Skin epidermis (tissue), 12 donors: ENCODE results near the gene SHCBP1L.

Experiments used
- H3K27ac ChIP-seq, 21 experiments: fragments of 200-600 bp; sonication (generic) in 11 of 21; one replicate each; pipeline ENCODE4 v1.5.0; 2020; ENCODE audit warnings: mild to moderate bottlenecking in 3 of 21, inconsistent platforms in 2 of 21, moderate library complexity in 2 of 21
- H3K4me3 ChIP-seq, 7 experiments: fragments of 200-600 bp; sonication (generic) in 2 of 7; one replicate each; pipeline ENCODE4 v1.5.0; 2020; ENCODE audit warnings: inconsistent platforms in 2 of 7, mild to moderate bottlenecking in 2 of 7, moderate library complexity in 1 of 7

Gene SHCBP1L

GRCh38 chr1:182952677-182953444, at the start of gene SHCBP1L:
Gene SHCBP1L (minus strand): TSS chr1:182953166. CDS start chr1:182953133, 33 bp downstream.
- peak within 1 kb of the TSS; percentile 6 to 38 (median 24) for H3K4me3 ChIP-seq
- no peak within 1 kb of the TSS for H3K27ac ChIP-seq

DNA sequence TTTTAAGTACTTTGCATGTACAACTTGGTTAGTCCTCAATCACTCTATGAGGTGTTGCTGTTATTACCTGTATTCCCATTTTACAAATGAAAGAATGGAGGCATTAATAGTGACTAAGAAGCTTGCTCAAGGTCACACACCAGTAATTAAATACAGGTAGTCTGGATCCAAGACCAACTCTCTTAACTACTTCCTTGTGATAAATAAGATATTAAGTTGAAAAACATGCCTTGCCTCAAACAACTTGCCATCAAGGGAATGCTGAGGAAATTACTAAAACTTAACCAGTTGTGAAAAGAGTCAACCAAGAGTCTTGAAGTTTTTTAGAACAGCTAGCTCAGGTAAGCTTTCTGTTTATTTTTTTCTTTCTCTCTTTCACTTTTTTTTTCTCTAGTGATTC, 49.3 kb upstream of the SHCBP1L start:
- peak overlapping the region in 4 of 21 experiments; percentile 7 to 55 (median 43) for H3K27ac ChIP-seq
- H3K4me3 ChIP-seq = no peak overlapping the region

- Histone ChIP-seq H3K27ac (no peak overlapping the region), H3K4me3 (no peak overlapping the region)
Observed at GRCh38 chr1:183000167-183000962, 47.4 kb upstream of the SHCBP1L start.

GRCh38 chr1:182998482-182998881, 45.5 kb upstream of the SHCBP1L start:
- no peak overlapping the region for H3K27ac ChIP-seq
- H3K4me3 ChIP-seq = no peak overlapping the region

GRCh38 chr1:182996816-182997215, 43.9 kb upstream of the SHCBP1L start:
- no peak overlapping the region for H3K27ac ChIP-seq
- no peak overlapping the region for H3K4me3 ChIP-seq

GRCh38 chr1:182995894-182996293, 42.9 kb upstream of the SHCBP1L start:
- no peak overlapping the region for H3K27ac ChIP-seq

GRCh38 chr1:182993746-182994145, 40.8 kb upstream of the SHCBP1L start:
- H3K4me3 ChIP-seq = no peak overlapping the region
- H3K27ac ChIP-seq = no peak overlapping the region

More at GRCh38 chr1:182995894-182996293, 42.9 kb upstream of the SHCBP1L start:
- H3K4me3 ChIP-seq = no peak overlapping the region

DNA sequence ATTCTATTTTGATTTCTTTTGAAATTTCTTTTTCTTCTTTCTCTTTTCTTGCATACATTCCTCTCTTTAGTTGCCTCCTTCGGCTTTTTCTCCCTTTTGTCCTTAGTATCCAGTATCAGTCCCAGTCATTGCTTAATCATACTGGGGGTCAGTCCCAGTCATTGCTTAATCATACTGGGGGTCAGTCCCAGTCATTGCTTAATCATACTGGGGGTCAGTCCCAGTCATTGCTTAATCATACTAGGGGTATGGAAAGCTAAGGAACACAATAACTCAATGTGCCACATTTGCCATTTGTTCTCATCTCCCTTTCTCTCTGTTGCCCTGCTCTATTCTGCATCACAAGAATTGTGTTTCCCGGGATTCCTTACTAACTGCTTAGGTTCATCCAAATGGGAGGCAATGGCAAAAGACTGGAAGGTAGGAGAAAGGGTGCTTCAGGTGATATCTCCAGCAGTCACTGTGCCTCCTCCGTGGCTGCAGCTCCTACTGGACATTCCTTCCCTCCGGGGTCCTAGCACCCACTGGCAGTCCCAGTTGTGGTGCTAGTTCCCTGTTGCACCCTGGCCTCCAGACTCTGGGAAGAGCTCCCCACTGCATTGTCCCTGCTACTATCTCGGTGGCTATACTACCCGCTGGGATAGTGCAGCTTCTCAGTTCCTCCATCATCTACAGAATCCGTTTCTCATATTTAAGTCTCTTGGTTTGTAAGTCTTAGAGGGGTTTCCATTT, 37.6 kb upstream of the SHCBP1L start:
- Histone ChIP-seq H3K27ac (no peak overlapping the region), H3K4me3 (no peak overlapping the region)

- no peak overlapping the region for H3K4me3 ChIP-seq
- H3K27ac ChIP-seq = no peak overlapping the region
Observed at GRCh38 chr1:182985876-182986275, 32.9 kb upstream of the SHCBP1L start.

DNA sequence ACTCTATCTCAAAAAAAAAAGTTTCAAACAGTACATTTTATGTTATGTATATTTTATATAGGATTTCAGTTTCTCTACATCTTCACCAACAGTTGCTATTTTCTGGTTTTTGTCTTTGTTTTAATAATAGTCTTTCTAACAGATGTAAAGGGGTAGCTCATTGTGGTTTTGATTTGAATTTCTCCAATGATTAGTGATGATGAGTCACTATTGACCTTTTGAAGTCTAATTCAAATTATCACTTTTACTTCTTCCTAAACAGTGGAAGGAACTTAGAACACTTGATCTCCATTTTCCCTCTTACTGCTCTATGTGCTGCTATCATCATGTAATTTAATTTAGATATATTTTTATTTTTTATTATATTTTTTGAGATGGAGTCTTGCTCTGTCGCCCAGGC, 31.7 kb upstream of the SHCBP1L start:
- Histone ChIP-seq H3K27ac (no peak overlapping the region), H3K4me3 (no peak overlapping the region)

- Histone ChIP-seq H3K4me3 (no peak overlapping the region), H3K27ac (no peak overlapping the region)
Observed at GRCh38 chr1:182984138-182984537, 31.2 kb upstream of the SHCBP1L start.

DNA sequence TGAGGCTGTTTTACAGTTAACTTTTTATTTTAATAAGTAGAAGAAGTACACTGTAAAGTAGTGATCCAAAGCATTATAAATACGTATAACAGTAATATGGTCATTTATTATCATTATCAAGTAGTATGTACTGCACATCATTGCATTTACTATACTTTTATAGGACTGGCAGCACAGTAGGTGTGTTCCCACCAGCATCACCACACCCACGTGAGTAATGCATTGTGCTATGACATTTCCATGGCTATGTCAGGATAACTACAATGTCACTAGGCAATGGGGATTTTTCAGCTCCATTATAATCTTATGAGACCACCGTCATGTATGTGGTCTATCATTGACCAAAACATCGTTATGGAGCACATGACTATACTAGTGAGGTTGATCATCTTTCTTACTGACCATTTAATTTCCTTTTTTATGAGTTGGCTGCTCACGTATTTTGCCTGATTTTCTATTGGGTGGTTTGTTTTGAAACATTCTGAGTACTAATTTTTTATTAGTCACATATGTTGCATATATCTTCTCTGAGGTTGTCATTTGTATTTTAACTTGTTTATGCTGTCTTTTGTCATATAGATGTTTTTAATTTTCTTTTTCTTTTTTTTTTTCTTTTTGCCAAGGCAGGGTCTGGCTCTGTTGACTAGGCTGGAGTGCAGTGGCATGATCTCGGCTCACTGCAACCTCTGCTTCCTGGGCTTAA, 25.3 kb upstream of the SHCBP1L start:
- H3K27ac ChIP-seq = no peak overlapping the region

DNA sequence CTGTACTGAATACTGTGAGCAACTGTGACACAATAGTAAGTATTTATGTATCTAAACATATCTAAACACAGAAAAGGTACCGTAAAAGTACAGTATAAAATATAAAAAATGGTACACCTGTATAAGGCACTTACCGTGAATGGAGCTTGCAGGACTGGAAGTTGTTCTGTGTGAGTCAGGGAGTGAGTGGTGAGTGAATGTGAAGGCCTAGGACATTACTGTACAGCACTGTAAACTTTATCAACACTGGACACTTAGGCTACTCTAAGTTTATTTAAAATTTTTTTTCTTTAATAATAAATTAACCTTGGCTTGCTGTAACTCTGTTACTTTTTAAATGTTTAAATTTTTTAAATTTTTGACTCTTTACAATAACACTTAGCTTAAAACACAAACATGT, 24.5 kb upstream of the SHCBP1L start:
- Histone ChIP-seq H3K27ac (no peak overlapping the region), H3K4me3 (no peak overlapping the region)

More for the DNA sequence above, 25.3 kb upstream of the SHCBP1L start:
- no peak overlapping the region for H3K4me3 ChIP-seq

DNA sequence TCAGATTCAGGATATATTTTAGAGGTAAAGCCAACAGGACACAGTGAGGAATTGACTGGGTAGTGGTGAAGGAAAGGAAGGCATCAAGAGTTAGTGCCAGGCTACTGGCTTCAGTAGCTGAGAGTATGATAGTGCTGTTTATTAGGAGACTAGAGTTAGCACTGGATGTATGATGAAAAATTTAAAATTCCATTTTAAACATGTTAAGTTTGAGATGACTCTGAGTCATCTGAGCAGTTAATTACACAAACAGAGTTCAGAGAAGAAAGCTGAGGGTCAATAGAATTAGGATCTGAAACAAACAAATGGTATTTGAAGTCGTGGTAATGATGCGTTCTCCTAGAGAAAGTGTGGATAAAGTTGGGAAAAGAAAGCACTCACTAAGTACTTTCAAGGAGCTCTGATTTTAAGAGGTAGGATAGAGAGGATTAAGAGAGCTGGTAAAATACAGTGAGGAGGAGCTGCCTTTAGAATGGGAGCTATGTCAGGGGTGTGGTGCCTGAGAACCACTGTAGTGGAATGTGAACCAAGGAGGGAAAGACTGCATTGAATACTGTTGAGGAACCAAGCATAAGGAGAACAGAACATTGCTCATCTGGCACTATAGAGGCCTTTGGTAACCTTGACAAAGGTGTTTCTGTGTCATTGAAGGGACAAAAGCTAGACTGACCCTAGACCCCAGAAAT, 21.7 kb upstream of the SHCBP1L start:
- Histone ChIP-seq H3K27ac (no peak overlapping the region), H3K4me3 (no peak overlapping the region)

- Histone ChIP-seq H3K27ac (no peak overlapping the region), H3K4me3 (no peak overlapping the region)
Observed at GRCh38 chr1:182972829-182973228, 19.9 kb upstream of the SHCBP1L start.

DNA sequence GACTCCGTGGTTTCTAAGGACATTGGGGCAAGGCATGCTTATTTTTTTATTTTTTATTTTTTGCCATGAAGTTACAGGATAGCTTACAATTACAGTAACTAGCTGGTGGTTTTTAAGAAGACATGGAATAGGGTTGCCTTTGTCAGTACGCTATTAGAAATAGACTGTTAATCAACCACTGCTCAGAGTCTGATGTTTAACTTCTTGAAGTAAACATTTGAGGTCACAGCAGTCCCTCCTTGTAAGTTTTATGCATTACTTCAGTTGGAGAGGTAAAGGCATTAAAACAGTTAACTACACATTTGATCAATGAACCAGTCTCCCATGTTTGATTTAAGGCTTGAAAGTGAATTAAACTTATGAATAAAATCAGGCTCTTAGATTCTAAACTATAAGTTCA, 19.3 kb upstream of the SHCBP1L start:
- no peak overlapping the region for H3K27ac ChIP-seq
- no peak overlapping the region for H3K4me3 ChIP-seq

DNA sequence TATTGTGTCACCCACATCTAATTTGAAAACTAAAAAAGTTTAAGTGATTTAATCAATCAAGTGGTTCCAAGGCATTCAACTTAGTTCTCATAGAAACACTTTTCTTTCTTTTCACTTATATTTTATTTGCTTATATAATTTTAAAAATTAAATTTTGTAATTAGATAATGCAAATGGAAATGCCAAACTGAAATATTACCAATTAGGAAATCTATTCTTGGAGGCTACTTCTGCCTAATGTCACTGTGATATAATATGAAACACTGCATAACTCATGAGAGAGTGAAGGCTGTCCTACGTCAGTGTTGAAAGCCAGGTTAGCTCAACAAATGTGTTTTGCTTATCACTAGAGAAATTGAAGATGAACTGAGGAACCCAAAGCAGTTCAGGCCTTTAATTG, 18.3 kb upstream of the SHCBP1L start:
- Histone ChIP-seq H3K4me3 (no peak overlapping the region), H3K27ac (no peak overlapping the region)

DNA sequence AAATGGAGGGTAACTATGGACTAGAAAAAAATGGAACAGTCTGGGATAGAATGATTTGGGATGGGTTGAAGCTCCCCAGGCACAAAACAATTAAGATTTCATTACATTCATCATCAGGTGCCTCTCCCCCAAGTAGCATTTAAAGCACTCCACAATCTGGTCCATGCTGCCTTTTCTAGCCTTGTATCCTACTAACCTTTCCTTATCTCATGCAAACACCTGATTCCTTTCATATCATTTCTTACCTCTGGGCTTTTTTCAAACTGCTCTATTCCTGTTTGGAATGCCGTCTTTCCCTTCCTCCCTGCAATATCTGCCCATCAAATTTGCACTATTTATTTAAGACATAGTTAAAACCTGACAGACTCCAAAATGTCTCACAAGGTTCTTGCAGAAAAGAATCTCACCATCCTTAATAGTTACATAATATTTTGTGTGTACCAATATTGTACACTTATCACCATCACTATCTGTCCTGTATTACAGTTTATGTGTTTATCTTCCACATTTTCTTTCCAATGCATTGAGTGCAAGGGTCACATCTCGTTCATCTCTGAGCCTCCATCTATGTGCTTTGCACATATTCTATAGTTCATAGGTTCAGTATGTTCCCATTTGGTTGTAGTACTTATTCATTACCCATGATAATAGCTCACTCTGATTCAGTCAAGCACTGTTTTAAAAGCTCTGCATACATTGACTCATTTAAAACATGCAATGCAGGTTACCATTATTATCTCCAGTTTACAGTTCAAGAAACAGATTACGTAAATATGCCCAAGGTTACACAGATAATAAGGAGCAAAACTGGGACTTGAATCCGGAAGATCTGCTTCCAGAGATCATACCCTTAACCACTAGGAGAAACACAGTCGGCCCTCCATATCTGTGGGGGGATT, 16.1 kb upstream of the SHCBP1L start:
- H3K27ac ChIP-seq = no peak overlapping the region
- H3K4me3 ChIP-seq = no peak overlapping the region
